Activated T-helper 17 cell treated with anti-CD3 and anti-CD28 coated beads, Interleukin-2, amount 50 U/mL, for 72 hours (primary cell): ENCODE measurements around the gene TSC22D4. TPM values are rescaled to one million over a fixed set of nuclear protein-coding genes. Genes with fewer than 3 reads are reported as not detected.
A peak's percentile ranks its signal among the peaks of the same experiment; 100 is the strongest.

Experiments
- ATAC-seq: fragments of 150-1000 bp; cut with Tn5 transposase; replicated peaks from 2 replicates; pipeline ENCODE4 v1.10.0; 2021; ENCODE audit warnings: mild to moderate bottlenecking, moderate library complexity
- H3K27ac Mint-ChIP-seq: one replicate; pipeline ENCODE4 v1.8.0; 2022; ENCODE audit warnings: mixed read lengths
- H3K27me3 Mint-ChIP-seq: one replicate; pipeline ENCODE4 v1.8.0; 2022; ENCODE audit warnings: mixed read lengths
- H3K36me3 Mint-ChIP-seq: one replicate; pipeline ENCODE4 v1.8.0; 2022; ENCODE audit warnings: low read depth, mild to moderate bottlenecking, mixed read lengths
- H3K4me1 Mint-ChIP-seq: one replicate; pipeline ENCODE4 v1.8.0; 2022; ENCODE audit warnings: mixed read lengths
- H3K4me3 Mint-ChIP-seq: one replicate; pipeline ENCODE4 v1.8.0; 2022; ENCODE audit warnings: mild to moderate bottlenecking, mixed read lengths
- H3K9me3 Mint-ChIP-seq: one replicate; pipeline ENCODE4 v1.8.0; 2022; ENCODE audit warnings: mixed read lengths
- total RNA-seq, 2 donors: library from RNA; stranded (reverse); gene quantifications; one replicate each; pipeline ENCODE4 v1.2.3, GENCODE V29; 2022

The TSC22D4 gene
- total RNA-seq, 2 donors from 2014 or later: 88.5 to 163 TPM

DNA sequence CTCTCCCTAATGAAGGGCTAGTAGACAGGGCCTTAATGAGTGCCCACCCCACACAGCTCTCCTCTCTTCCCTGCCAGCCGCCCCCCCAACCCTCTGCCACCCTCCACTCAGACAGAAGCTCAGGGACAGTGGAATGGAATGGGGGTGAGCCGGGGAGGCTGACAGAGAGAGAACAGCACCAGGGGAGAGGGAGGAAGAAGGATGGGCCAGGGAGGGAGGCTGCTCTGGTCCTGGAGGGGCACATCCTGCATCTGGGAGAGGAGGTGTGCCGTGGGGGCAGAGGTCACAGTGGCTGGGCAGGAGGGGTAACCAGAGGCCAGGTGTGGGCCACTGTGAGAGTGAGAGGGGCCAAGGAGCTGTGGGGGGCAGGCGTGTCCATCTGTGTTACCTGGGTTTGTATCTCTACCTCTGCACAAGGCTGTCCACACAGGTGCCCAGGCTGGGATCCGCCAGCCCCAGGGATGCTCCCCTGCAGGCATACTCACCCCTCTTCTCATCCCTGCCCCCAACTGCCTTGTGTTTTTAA, 7.2 kb upstream of the TSC22D4 start:
- no peaks in the 10 kb centered on the region for H3K9me3 Mint-ChIP-seq
- no peaks in the 10 kb centered on the region for H3K36me3 Mint-ChIP-seq
- no peak overlapping the region for H3K4me3 Mint-ChIP-seq
- H3K4me1 Mint-ChIP-seq: peaks cover 4% of the 10 kb centered on the region
- no peak for ATAC-seq
- no peaks in the 10 kb centered on the region for H3K27me3 Mint-ChIP-seq
- no peak overlapping the region for H3K27ac Mint-ChIP-seq

DNA sequence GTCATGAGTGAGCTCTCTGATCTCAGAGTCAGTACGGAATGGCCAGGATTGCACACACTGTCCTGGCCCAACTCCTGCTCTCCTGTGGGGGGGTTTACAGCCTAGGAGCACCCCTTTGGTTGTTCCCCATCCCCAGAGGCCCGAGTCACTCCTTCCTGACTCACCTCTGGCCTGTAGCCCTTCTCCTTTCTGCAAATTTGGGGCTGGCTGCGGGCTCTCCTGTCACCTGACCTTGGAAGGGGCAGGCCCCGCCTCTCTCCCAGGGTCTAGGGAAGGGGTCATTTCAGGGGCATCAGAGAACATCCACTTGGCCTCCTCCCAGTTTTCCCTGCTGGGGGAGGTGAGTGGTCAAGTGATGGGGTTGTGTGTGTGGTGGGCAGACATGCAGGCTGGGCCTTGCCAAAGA, 6.5 kb upstream of the TSC22D4 start:
- no peaks in the 10 kb centered on the region for H3K9me3 Mint-ChIP-seq
- H3K27me3 Mint-ChIP-seq: no peaks in the 10 kb centered on the region
- ATAC-seq: no peak
- peaks cover 4% of the 10 kb centered on the region for H3K4me1 Mint-ChIP-seq
- H3K27ac Mint-ChIP-seq: no peak overlapping the region
- no peaks in the 10 kb centered on the region for H3K36me3 Mint-ChIP-seq
- H3K4me3 Mint-ChIP-seq: no peak overlapping the region

DNA sequence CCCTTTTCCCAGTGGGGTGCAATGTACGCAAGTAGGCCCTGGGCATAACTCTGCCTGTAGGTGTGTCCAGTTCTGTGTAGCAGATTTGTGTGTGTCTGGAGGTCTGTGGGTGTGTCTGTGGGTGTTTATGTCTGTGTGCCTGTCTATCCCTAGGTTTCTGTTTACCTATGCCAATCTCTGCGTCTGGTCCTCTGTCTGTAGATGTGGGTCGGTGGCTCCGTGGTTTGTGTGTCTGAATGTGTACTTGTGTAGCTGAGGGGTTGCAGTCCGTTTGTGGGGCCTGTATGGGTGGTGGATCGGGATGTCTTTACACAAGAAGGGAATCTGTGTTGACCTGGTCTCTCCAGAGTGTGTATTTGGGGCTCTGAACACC, 5.6 kb upstream of the TSC22D4 start:
- Mint-ChIP-seq H3K9me3 (no peaks in the 10 kb centered on the region), H3K4me3 (peak overlapping the region; percentile 2), H3K4me1 (peaks cover 4% of the 10 kb centered on the region), H3K27me3 (no peaks in the 10 kb centered on the region), H3K36me3 (no peaks in the 10 kb centered on the region), H3K27ac (no peak overlapping the region)
- ATAC-seq: no peak

DNA sequence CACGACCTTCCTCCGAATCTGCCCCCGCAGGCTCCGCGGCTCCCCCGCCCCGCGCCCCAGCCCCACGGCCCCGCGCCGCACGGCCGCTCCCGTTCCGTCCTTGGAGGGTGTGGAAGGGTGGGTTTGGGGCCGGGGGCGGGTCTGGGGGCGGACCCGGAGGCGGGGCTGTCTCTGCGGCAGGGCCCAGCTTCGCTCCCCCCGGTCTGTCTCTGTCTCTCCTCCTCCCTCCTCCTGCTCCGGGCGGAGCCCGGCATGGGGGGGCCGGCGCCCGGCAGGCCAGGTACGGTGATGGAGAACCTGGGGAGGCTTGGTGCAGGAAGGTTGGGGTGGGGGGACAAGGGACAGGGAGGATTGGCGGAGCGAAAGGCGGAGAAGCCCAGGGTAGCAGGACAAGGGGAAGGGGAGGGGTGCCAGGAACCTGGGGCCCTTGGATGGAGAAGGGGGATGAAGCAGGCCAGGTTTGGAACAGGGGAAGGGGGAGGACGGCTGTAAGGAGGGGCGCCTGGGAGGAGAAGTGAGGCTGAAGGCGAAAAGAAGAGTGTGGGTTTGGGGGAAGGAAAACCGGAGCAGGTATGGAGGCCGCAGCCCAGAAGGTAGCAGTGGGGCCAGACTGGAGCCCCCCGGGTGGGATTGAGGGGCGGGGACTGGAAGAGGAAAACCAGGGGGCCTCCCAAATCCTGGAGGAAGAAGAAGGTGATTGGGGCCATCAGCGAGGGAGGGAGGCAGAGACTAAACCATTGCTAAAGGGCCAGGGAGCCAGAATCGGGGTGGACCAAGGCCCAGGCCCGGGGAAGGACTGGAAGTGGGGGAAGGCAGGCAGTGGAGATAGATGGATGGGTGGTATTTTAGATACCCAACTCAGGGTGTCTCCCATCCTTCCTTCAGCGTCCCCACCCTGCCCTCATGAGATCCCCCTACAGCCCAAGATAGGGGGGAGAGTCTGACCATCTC, 5.0 kb upstream of the TSC22D4 start, which contains the start of gene NYAP1:
NYAP1 (plus strand) TSS at position 206 of the 951 bp plus-strand sequence. CDS start 1,385 bp downstream, outside the sequence.
- Mint-ChIP-seq H3K27me3 (no peaks in the 10 kb centered on the region), H3K27ac (peak within 1 kb of the TSS; percentile 81), H3K36me3 (peaks cover 3% of the 10 kb centered on the region), H3K4me3 (peak within 1 kb of the TSS; percentile 88), H3K9me3 (no peaks in the 10 kb centered on the region), H3K4me1 (peaks cover 4% of the 10 kb centered on the region)
- peak; percentile 4 for ATAC-seq

DNA sequence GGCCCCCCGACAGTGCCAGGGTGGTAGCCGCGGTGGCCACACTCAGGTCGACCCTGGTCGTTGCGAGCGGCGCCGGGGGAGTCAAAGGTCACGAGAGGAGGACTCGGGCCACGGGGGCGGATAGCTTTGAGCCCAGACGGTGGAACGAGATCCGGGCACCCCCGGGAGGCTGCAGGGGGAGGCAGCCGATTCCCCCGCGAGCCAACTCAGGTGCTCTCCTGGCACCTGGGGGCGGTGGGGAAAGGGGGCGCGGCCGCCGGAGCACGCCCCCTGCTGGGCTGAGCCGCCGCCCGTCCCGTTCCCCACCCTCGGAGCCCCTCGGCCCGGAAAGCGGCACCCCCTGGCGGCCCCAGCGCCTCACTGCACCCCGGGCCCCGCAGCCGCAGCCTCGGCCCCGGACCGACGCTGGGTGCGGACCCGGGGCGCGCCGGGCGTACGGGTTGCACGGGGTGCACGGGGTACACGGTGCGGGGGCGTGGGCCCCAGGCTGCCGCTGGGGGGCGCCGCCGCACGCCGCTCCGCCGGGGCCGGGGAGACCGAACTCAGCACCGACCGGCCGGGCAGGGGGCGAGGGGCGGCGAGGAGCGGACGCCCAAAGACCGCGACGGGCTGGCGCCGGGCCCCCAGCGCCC, 4.2 kb upstream of the TSC22D4 start:
- ATAC-seq: peak; percentile 65
- Mint-ChIP-seq H3K27ac (peak overlapping the region; percentile 81), H3K4me1 (peaks cover 4% of the 10 kb centered on the region), H3K36me3 (peaks cover 9% of the 10 kb centered on the region), H3K27me3 (no peaks in the 10 kb centered on the region), H3K9me3 (no peaks in the 10 kb centered on the region), H3K4me3 (peak overlapping the region; percentile 88)

DNA sequence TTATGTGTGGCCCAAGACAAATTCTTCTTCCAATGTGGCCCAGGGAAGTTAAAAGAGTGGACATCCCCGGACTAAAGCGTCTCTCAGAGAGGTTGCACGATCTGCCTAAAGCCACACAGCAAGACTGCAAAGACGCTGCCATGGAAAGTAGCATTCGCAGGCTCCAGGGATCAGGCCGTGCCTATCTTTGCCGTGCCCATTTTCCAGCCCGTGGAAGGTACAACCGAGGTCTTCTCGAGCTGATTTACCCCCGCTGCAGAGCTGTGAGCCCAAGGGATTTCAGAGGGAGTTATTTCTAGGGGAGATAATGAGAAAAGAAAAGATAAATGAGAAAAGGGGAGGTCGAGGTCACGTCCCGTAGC, 3.7 kb upstream of the TSC22D4 start:
- peak overlapping the region; percentile 81 for H3K27ac Mint-ChIP-seq
- ATAC-seq: no peak
- H3K4me1 Mint-ChIP-seq: peaks cover 4% of the 10 kb centered on the region
- peak overlapping the region; percentile 88 for H3K4me3 Mint-ChIP-seq
- no peaks in the 10 kb centered on the region for H3K27me3 Mint-ChIP-seq
- no peaks in the 10 kb centered on the region for H3K9me3 Mint-ChIP-seq
- H3K36me3 Mint-ChIP-seq: peaks cover 14% of the 10 kb centered on the region

DNA sequence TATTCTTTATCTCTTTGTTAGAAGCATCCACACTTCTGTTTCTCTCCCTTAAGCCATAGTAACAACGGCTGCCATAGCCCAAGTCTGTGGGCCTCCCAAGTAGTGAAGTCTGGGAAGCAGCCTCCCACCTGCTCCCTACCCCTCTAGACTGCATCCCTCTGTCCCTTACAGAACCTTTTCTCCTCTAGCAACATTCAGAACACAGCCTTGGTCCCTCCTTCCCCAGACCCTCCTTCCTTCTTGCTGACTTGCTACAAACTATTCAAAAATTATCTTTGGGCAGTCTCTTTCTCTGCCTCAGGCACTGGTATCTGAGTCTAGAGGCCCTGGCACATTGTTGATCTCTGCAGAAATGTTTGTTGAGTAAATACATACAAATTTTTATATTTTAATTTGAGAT, 2.5 kb upstream of the TSC22D4 start:
- Mint-ChIP-seq H3K4me3 (no peak overlapping the region), H3K4me1 (peaks cover 10% of the 10 kb centered on the region), H3K36me3 (peaks cover 27% of the 10 kb centered on the region), H3K9me3 (no peaks in the 10 kb centered on the region), H3K27me3 (no peaks in the 10 kb centered on the region), H3K27ac (no peak overlapping the region)
- ATAC-seq: no peak

DNA sequence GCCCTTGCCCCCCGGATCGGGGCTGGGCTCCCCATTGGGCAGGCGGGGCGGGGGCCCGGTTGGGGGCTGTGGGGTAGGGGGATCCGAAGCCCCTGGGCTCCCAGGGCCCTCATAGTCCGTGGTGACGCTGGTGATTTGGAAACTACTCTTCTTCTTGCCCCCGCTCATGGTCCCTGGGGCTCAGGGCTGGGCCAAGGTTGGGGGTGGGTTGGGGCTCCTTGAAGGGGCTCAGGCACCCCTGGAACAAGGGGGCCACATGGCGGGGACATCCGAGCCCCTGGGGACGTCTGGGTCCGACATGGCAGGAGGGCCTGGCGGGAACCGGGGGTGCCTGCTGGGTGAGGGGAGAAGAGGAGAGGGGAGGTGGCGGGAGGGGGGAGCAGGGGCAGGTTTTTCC, 1.1 kb downstream of the TSC22D4 start:
- Mint-ChIP-seq H3K4me3 (peak overlapping the region; percentile 87), H3K27me3 (no peaks in the 10 kb centered on the region), H3K4me1 (peaks cover 25% of the 10 kb centered on the region), H3K27ac (peak overlapping the region; percentile 85), H3K36me3 (peaks cover 63% of the 10 kb centered on the region), H3K9me3 (no peaks in the 10 kb centered on the region)
- no peak for ATAC-seq

DNA sequence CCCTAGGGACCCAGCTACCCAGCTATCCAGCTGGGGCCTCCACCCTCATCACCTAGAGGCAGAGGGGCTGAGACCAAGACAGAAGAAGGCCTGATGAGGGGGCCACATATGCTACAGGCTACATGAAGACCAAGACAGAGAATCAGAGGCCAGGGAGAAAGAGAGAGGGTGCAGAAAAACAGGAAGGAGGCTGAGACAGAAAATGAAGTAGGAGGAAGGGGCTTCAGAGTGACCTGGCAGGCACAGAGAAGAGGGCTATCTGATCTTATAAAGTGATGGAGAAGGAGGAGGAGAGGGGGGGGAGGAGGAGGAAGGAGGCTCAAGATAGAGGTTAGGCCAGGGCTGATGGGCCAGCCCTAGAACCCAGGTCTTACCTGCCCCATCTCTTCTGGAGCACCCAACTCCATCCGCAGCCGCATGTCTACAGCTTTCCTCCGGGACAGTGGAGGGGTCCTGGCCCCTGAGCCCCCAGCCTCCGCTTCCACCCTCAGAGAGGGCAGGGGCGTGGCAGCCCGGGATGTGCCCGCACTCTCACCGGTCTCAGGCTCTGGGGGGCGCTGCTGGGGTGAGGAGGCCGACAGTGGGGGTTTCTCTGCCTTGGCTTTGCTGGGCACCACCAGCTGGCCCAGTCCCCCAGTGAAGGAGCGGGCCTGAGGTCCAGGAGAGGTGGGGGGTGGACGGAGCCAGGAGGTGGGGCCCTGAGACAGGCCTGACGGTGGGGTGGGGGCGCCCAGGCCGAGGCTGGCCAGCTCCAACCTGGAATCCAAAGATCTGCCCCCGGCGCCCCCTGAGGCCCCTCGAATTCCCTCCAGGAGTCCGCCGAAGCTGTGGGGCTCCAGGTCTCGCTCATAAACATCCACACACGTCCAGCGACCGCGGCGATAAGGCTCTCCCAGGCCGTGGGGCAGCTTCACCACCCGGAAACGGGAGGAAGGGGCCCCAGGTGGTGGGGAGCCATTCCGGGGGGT, 1.8 kb downstream of the TSC22D4 start:
- H3K27ac Mint-ChIP-seq: peak overlapping the region; percentile 91
- H3K9me3 Mint-ChIP-seq: no peaks in the 10 kb centered on the region
- H3K27me3 Mint-ChIP-seq: no peaks in the 10 kb centered on the region
- peaks cover 22% of the 10 kb centered on the region for H3K4me1 Mint-ChIP-seq
- H3K36me3 Mint-ChIP-seq: peaks cover 68% of the 10 kb centered on the region
- ATAC-seq: no peak
- peak overlapping the region; percentile 87 for H3K4me3 Mint-ChIP-seq

DNA sequence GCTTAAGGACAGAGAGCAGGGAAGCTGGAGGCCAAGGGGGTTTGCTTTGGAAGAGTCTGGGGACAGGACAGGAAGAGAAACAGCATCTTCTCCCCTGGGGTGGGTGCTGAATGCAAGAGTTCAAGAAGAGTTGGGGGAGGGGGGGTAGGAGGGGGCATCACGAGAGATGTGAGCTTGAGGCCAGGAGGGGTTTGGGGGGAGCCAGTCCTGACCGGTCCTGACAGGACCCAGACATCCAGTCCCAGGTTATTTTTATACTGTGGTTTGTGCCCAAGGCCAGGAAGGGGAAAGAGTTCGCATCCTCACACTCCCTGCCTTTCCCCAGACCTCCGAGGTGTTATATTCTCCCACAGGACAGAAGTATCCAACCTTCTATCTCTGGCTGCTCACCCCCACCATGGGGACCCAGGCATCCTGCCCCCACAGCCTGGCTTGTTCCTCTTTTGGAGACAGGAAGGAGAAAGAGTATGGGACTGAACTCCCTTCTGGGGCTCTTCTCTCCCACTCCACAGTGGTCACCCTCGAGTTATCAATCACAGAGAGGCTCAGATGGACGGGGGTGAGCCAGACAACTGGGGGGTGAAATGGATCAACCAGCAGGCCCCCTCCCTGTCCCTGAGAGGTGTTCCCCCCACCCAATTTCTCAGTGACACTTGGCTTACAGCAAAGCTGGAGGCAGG, 2.8 kb downstream of the TSC22D4 start:
- Mint-ChIP-seq H3K36me3 (peaks cover 78% of the 10 kb centered on the region), H3K9me3 (no peaks in the 10 kb centered on the region), H3K27ac (peak overlapping the region; percentile 91), H3K4me3 (peak overlapping the region; percentile 87), H3K27me3 (no peaks in the 10 kb centered on the region), H3K4me1 (peaks cover 22% of the 10 kb centered on the region)
- no peak for ATAC-seq

DNA sequence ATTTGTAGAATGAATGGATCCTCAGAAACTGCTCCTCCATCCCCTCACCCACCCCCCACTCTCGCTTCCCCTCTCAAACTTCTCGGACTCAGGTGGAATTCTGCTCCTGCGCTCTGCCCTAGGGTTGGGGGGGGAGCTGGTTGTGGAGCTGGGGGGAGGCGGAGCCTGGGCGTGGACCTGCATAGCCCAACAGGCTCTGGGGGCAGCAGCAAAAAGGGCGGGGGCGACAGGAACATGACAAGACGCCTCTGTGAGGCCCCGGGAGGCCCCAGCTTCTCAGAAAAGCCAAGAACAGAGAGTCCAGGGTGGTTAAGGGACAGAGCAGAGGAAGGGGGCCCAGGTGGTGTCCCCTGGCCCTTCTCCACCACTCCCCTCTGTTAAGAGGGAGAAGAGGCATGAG, 3.5 kb downstream of the TSC22D4 start:
- Mint-ChIP-seq H3K4me1 (peaks cover 22% of the 10 kb centered on the region), H3K9me3 (no peaks in the 10 kb centered on the region), H3K4me3 (peak overlapping the region; percentile 87), H3K36me3 (peaks cover 84% of the 10 kb centered on the region), H3K27ac (peak overlapping the region; percentile 91), H3K27me3 (no peaks in the 10 kb centered on the region)
- ATAC-seq: no peak

DNA sequence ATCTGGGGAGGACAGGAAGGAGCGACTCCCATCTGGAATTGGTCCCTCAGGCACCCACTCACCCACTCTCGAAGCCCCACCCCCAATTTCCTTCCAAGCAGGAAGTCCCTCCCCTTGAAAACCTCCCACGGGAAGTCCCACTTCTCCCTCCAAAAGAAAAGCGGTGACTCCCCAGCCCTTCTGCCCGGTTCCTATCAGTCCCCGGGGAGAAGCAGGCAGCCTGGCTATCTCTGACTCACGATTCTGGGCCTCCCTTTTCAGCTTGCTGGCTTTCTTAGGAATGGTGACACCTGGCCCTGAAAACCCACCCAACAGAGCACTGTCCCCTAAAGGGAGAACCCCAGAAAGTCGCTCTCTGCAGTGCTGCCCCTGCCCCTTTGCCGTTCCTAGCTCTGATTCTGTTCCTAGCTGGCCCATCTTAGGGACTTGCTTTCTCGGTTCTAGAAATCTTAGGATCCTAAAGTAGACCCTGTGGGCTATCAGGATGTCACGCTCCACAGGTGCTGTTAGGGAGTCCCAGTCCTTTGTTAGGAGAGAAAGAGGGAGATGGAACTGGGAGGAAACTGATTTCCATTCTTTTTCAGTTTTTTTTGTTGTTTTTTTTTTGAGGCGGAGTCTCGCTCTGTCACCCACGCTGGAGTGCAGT, 6.0 kb downstream of the TSC22D4 start:
- H3K27ac Mint-ChIP-seq: peak overlapping the region; percentile 43

DNA sequence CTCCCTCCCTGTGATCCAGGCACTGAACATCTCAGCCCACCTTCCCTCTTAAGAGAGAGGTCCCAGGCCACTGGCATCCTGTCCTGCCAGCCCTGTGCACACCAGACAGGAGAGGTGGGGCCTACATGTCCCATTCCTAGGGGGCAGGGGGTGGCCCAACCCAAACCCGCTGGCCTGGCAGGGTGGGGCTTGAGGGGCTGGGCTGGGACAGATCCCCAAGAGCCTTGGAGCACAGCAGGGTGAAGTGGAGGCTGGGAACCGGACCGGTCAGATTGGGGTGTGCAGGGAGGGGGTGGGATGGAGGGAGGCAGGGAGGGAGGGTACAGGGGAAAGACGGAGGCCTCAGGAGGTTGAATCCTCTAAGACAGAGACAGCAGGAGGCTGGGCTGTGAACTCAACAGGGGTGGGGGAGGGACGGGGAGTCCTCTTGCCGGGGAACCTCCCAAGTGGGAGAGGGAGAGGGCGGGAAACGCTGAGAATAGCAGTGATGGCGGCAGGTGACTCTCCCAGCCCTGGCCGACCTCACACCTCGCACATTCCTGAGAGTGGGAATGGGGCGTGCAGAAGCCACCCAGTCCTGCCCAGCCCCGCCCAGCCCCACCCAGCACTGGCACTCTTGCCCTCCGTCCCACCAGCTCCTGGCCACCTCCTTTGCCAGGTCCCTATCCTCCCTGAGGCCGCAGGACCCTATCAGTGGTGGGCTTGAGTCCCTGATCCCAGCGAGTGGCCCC, 6.7 kb downstream of the TSC22D4 start:
- peaks cover 97% of the 10 kb centered on the region for H3K36me3 Mint-ChIP-seq
- no peak overlapping the region for H3K4me3 Mint-ChIP-seq
- no peaks in the 10 kb centered on the region for H3K9me3 Mint-ChIP-seq
- no peak for ATAC-seq
- no peak overlapping the region for H3K27ac Mint-ChIP-seq
- H3K4me1 Mint-ChIP-seq: peaks cover 22% of the 10 kb centered on the region
- no peaks in the 10 kb centered on the region for H3K27me3 Mint-ChIP-seq

More for the DNA sequence above, 6.0 kb downstream of the TSC22D4 start:
- peak; percentile 9 for ATAC-seq
- peaks cover 97% of the 10 kb centered on the region for H3K36me3 Mint-ChIP-seq
- no peaks in the 10 kb centered on the region for H3K27me3 Mint-ChIP-seq
- H3K4me1 Mint-ChIP-seq: peaks cover 22% of the 10 kb centered on the region
- no peaks in the 10 kb centered on the region for H3K9me3 Mint-ChIP-seq
- H3K4me3 Mint-ChIP-seq: peak overlapping the region; percentile 87
